ENCODE measurements around the gene CNOT2.

GRCh38 chr12:70306676-70307075, 63.4 kb downstream of the CNOT2 start:
- TF ChIP-seq CTCF (conservative IDR thresholded peaks at IDR 0.05) (no peak), EZH2 (IDR thresholded peaks at IDR 0.05; ENCODE audit: low read depth) (no peak)
